NCI-H146 treated with DMSO at 0.1 percent for 48 hours (cell line): Measurements from ENCODE around the gene SLC15A3.
"Not testable (repeated sequence)": the region's sequence is repeated elsewhere in the genome, so short reads cannot be mapped to it uniquely, and the experiment has no call there.

ENCODE experiments used
- DNase-seq: peaks from one replicate; lab custom pipeline; 2025; ENCODE audit not compliant: unreplicated experiment; lab: John Stamatoyannopoulos, UW

The SLC15A3 gene

DNA sequence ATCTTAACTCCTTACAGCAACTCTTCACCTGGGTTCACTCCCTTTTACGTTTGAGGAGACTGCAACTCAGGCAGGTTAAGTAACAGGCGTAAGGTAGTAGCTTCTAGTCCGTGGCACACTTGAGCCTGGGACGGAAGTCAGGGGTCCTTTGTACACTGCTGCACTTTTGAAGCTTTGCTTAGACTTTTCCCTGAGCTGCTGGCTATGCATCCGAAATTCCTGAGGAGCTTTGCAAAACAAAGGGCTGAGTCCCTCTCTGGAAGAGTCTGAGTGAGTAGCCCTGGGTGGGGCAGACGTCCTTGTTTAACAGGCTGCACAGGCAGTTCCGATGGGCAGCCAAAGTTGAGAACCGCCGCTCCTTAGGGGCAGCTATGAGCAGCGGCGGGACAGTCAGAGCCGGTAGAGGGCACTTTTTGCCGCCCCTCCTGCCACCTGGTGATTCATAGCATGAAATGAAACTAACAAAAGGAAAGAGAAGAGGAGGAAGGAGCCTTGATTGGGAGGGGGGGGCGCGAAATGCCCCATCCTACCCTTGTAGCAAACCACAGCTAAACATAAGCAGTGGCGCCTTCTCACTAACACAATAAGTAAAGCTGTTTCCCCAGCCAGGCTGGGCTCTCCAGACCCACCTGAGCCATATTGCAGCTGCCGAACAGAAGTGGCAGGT lies 36.6 kb downstream of the SLC15A3 start:
- no peak for DNase-seq

DNA sequence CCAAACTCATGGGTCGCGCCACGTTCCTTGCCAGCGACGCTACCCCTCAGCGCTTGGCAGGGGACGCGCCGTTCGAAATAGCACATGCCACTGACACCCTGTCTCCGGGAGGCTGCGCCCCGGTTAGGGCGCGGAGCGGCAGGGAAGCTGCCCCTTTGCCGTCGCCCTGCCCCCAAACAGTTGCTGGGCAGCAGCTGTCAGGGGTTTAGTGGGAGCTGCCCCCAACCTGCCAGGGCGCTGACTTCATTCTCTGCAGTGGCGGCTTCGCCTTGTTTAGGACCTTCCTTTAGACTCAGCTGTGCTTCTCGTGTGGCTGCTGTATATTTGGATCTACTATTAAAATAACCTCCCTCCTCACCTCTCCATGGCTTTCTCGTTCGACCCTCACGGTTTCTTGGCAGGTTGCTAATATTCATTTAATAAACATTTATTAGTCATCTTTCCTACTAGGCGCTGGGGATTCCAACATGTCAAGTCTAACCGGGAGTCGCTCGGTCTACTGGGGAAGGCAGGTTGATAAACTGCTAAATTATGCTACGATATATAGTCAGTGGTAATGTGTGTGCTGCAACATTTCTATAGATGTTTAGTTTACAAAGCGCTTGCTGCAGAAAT lies 37.2 kb downstream of the SLC15A3 start:
- no peak for DNase-seq

DNA sequence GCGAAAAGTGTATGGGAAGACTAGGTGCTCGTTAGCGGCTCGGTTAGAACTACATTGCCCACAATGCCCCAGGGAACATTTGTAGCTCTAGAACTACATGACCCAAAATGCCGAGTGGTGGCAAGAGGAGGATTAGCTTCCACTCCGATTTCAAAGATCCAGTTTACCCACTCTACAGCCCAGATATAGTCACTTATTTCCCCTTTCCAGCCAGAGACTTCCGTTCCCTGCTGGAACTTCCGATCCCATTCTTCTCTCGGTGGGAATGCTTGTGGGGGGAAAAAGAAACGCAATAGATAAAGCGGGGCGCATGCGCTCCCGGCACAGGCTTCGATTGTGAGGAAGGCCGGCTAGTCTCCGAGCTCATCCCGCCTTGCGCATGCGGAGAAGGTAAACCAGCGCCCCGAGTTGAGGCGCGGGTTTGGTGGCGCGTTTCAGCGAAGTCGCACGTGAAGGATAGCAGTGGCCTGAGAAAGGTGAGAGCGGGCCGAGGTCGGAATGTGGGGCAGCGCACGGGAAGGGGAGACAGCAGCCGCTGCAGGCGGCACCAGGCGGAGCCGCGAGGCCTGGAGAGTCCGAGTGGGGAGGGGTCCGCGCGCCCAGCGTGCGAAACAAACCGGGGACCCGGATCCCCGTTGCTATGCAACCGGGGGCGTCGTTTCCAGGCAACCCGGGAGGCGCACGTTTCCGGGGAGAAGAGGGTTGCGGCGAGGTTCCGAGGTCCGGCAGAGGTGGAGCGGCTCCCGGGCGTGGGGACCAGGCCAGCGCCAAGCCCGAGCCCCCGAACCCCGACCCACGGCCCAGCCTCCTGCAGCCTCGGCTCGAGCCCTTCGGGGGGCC lies 38.0 kb downstream of the SLC15A3 start, which contains the start of gene TMEM109:
Gene TMEM109, plus strand, starts transcription at position 366 of the 840 bp plus-strand sequence. CDS start 5,536 bp downstream, outside the sequence.
- DNase-seq, result peak; percentile 95

DNA sequence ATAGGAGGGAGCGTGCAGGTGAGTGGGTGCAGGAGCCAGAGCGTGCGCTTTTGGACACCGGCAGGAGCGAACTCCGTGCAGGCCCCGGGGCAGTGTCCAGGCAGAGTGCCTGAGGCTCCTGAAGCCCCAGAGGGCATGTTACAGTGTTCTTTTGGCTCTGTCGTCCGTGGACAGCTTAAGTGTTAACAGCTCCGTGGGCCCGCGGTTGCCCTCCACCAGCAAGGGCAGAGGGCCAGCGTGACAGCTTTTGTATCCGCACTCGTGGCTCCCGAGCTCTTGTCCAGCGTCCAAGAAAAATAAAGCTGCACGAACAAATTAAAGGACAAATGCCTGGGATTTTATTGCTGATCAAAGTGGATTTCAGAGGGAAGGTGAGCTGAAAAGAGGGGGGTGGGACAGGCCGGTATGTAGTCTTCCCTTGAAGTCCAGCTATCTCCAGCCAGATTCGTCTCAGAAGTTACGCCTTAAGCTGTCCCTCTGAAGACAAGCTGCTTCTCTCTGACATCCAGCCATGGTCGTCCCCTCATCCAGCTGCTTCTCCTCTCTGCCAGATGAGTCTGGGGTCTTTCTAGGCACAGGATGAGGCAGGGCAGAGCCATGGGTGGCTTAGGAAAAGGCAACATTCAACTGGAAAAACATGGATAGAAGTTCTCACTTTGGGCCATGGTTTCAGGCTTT lies 39.0 kb downstream of the SLC15A3 start:
- peak; percentile 42 for DNase-seq

DNA sequence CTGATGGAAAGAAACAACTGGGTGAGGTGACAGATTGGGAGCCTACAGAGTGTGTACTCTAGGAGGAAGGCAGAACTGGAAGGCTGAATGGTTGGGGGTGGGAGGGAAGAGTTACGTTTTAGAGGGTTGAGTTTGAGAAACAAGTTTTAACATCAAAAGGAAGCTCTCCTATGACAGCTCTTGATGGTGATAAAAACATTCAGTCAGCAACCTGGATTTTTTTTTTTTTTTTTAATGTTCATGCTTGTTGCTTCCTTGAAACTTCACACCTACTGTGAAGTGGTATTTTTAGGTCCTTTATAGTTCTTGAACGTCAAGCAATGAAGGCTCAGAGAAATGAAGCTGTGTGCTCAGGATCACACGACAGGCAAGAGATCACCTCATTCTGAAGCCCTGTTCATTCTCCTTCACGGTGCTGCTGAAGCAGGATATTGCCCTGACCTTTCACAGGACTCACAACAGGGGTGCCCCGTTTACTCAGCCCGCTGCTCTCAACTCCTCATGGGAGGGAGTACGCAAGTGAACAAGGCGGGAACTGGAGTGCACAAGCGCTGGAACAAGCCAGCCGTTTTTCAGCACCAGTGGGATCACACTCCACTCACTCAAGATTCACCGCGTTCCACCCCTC lies 39.6 kb downstream of the SLC15A3 start:
- DNase-seq, result peak; percentile 12

DNA sequence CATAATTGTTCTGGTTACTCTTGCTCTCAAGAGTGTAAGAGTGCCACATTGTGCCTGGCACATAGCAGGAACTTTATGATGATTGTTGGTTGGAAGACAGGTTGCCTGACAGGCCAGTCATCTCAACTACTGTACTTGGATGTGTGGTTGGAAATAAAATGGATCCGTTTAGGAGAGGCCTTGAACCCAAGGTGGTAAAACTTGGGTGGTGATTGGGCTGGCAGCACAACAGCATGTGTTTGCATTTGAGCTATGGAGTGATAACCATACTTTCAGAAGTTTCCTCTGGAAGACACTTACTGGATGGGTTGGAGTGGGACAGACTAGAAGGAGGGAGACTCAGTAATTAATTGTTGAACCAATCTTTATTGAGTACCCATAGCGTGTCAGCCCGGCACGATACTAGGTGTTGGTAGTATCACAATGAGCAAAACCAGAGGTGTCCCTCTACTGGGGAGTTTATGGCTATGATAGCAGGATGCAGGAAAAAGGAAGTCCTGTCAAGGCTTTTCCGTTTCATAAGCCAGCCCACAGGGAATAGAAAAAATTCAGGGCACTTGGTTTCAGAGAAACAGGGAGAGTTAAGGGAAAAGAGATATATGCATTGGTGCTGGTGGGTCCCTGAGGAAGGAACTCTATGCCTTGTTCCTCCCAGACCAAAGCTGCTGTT lies 41.1 kb downstream of the SLC15A3 start:
- no peak for DNase-seq

DNA sequence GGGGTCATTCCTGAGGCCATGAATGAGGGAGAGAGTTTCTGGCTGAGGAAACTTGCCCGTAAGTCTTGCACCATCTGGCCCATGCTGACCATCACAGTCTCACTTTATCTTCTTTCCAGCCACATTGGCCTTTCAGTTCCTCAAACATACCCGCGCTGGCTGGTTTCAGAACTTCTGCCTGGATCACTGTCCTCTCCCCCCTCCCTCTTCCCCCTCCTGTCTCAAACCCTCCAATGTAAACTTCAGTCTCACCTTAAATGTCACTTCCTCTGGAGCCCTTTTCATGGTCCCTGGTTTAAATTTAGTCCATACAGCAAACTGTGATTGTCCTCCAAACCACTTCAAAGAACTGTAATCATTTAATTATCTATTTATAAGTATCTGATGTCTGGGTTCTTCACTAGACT lies 41.7 kb downstream of the SLC15A3 start:
- no peak for DNase-seq

DNA sequence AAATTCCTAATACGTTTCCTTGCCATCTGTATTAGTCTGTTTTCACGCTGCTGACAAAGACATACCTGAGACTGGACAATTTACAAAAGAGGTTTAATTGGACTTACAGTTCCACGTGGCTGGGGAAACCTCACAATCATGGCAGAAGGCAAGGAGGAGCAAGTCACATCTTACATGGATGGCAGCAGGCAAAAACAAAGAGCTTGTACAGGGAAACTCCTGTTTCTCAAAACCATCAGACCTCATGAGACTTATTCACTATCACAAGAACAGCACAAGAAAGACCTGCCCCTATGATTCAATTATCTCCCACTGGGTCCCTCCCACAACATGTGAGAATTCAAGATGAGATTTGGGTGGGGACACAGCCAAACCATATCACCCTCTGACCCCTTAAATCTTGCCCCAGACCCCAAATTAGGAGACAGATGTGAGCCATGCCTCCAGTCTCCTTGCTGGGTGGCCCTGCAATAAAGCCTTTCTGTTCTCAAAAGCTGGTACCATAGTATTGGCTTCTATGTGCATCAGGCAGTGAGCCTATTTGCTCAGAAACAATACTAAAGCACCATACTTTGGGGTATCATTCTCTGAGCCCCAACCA lies 42.2 kb downstream of the SLC15A3 start:
- DNase-seq, result not testable (repeated sequence)

DNA sequence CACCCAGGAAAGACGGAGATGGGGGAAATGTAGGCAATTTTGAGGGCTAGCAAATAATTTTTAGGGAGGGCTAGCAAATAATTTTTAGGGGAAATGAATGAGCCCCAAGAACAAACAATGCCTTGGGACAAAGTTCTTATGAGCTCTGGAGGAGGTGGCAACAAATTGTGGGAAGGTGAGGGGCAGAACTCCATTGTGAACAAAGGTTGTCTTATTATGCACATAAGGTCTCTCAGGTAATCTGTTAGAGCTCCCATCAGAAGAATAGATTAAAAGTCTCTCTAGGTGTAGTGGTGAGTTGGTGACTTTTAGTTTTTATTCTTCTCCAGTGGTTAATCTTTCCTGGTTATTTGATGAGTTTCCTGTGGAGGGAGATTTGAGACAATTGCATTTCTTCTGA lies 43.2 kb downstream of the SLC15A3 start:
- DNase-seq, result no peak

DNA sequence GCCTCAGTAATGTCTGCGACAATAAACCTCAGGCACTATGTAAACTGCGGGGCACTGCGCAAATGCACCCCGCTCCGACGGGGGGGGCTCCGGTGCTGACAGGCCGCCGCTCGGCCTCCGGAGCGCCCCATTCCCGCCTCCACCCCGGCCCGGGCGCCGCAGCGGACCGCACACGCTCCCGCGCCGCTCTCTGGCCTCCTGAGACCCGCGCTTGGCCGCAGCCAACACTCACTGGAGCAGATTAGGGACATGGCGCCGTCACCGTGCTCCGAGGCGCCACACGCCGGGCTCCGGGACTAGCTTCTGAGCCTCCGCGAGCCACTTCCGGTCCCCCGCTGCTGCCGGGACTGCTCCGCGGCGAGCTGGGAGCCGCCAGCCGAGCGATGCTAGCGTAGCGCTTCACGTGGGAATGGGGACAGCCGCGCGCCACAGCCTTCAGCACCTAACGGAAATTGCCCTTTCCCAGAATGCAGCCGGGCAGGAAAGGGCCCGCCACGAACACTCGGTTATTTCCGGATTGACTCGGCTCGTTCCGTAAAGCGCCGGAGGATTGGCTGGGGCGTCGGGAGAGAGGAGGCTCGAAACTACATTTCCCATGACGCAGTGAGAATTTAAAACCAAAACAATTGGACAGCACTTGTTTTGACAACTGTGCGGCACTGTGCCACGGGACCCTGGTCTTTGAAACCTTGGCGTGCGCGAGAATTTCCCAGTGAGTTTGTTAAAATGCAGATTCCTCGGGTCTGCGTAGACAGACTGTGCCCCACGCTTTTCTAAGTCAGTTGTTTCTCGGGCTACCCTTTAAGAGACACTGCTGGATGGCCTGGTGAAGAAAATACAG lies 45.6 kb downstream of the SLC15A3 start, which contains the start of gene PRPF19:
Gene PRPF19, minus strand, starts transcription at position 454 of the 841 bp plus-strand sequence. Its CDS starts 203 bp downstream, at position 251.
- peak; percentile 88 for DNase-seq

DNA sequence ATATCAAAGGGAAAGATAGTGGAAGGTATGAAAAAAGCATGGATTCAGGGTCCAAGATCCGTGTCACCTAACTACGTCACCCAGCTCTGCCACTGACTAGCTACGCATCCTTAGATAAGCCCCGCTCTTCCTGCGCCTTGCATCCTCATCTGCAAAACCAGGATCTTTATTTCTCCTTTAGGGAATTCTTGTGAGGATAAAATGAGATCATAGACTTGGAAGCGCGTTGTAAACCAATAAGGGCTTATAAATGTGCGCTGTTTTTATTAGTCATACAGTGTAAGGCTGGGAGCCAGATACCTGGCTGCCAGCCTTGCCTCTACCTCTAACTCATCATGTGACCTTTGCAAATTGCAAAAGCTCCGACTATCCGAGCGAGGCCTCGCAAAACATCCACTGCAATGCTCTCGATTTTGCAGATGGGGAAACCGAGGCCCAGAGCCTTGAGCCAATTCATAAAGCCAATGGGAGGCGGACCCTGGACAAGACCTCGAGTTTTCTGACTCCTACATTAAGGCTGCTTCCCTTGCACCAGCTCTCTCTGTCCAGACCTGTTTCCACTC lies 46.3 kb downstream of the SLC15A3 start:
- peak; percentile 14 for DNase-seq

DNA sequence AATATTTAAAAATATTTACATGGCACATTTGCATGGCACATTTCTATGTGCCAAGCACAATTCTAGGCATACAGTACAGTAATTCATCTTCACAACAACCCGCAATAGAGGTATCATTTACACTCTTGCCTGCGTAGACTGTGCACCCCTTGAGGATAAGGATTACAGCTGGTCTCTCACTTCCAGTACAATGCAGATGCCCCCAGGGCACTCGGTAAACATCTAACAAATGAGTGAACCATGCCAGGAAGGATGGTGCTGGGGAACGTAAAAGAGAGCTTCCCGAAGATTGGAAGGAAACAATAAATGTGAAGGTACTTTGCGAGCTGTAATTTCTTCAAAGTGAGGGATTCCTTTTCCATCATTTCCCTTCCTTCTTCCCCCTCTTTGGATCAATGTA lies 46.9 kb downstream of the SLC15A3 start:
- peak; percentile 14 for DNase-seq

DNA sequence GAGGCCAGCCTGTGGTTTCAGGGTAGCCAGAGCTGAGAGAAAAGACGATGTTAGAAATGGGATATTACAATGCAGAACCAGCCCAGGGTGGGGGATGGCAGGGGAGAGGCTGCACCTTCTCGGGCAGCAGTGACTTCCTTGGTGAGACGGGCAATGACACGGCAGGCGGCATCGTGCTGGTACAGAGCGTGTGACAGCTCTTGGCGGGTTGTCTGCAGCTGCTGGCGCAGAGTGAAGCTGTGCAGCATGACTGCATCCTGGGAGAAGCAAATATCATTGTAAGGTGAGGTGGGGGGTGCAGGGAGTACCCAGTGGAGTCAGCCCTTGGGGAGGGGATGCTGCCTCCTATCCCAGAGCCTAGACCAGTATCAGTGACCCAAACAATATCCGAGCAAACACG lies 49.4 kb downstream of the SLC15A3 start:
- DNase-seq, result no peak

DNA sequence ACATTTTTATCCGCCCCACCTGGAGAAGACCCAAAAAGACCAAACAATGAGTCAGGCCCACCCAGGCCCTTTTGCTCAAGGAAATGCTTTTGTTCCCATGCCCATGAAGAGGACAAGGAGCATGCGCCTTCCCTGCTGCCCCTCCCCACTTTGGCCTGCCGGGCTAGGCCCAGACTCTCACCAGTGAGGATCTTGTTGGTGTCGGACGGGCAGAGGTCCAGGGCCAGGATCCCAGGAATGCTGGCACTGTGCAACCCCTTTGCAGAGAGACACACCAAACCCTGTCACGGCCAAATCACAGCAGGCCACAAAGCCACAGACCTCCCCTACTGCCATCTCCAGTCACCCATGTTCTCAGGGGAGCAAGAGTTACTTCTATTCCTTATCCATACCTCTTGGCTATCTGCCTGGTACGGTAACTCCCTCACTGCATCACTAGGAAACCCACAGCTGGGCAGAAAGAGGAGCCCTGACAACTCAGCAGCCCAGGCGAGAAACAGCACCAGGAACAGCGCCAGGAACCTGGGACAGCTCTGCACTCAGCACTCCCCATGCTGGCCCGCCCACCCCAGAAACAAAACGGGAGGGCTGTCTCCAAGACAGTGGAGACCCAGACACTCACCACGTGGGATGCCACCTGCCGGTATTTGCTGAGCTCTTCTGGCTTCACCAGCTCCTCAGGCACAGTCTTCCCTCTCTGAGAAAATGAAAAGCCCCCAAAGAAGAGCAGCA lies 51.1 kb downstream of the SLC15A3 start:
- no peak for DNase-seq

DNA sequence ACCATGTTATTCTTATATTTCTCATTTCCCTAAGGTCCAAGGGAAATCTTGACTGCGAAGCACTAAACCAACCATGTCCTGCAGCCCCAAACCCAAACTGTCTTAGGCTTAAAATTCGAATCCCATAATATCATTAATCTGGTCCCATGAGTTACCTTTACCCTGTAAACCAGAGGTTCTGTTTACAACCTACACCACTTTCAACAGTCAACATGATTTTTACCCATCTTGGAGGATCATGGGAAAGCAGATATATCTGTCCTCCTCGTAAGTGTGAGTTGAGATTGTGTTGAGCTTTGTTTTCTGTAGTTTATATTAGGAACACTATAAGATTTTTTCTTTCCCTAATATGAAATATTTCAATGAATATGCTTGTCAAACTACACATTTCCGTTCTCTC lies 52.0 kb downstream of the SLC15A3 start:
- DNase-seq, result no peak

DNA sequence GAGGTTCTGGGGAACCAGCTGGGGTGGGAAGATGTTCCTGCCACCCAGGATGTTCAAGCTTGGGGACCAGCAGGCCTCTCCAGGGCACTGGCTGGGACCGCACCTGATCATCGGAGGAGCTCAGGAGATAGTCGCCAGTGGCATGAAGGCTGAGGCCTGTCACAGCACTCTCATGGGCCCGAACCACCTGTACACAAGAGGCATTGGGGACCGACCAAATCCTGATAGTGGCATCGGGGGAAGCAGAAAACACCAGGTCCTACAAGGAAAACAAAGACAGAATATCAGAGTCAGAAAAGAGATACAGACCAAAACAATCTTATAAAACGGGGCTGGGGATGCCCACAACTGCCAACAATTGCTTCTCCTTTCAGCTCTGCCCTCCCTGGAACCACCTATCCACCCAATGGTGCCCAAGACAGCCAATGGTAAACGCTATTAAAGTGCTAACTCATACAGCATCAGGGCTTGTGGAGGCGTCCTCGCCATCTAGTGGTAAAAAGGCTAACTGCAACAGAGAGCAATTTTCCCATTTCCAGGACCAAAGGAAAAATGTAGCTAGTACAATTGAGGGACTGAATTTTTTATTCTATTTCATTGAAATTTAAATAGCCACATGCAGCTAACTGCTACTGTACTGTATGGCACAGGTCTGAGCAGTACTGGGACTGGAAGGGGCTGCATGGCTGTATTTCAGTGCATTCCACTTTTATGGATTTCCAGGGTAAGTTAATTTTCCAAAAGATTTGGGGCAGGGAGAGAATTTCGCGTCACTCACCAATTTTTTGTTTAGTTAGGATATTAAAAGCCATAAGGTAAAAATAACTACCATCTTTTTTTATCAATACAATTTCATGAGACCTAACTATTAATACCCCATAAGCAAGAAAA lies 52.7 kb downstream of the SLC15A3 start:
- DNase-seq, result no peak

DNA sequence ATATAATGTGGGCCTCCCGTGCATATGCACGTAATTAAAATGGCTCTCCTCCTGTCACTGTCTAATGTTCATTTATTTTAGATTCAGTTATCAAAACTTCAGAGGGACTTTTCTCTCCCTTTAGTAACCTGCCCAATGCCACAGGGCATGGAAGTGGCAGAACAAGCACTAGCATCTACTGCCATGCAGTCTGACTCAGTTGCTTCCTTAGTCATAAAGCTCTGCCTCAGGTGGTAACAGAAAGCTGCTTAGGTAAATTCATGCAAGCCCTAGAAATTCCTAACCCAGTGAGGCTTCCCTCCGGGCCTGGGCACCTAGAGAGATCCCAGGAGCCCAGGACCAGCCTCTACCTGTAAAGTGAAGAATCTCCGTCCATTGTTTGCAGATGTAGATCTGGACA lies 54.5 kb downstream of the SLC15A3 start:
- DNase-seq, result no peak
